ENCODE results near the gene LENEP.
A peak's percentile ranks its signal among the peaks of the same experiment; 100 is the strongest.

LENEP gene

DNA sequence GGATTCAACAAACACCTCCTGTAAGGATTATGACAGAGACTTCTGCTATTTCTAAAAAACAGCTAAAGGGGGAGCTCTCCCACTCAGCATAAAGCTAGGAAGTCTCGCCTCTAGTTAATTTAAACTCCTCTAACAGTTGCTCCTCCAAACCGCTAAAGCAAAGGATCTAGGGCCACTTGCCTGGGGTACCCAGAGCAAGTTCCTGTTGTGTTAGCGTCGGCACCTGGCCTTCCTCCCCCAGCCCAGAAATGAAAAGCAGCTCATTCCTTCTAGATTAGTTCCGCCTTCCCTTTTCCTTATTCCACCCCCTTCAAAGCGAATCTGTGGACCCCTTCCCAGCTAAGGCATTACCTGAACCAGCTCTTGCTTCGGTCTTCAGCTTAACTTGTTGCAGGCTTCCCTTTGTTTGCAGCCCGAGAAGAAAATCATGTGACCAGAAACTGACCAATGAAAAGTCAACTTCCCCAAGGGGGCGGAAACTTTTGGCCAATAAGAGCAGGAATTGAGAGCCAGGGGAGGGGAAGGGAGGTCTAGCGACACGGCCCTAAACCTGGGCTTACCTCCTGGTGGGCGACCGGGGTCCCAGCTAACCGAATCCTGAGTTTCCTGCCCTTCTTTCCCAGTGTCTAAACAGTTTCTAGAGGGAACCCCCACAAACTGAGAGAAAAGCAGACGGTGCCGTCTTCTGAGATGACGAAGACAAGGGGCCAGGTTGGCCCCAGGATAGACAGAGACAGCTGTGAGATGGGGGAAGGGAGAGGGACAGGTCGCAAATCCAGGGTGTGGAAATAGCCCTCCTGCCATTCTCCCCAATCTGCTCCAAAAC lies 37.5 kb upstream of the LENEP start, which contains the start of gene PBXIP1:
TSS of gene PBXIP1 (minus strand) at position 382 of the 826 bp plus-strand sequence. CDS start 2,378 bp downstream, outside the sequence.
- in situ Hi-C loops (cut with HindIII; ENCODE audit: low sequenced_read_pairs) = no loop called here
- TF ChIP-seq, protein P1, sequence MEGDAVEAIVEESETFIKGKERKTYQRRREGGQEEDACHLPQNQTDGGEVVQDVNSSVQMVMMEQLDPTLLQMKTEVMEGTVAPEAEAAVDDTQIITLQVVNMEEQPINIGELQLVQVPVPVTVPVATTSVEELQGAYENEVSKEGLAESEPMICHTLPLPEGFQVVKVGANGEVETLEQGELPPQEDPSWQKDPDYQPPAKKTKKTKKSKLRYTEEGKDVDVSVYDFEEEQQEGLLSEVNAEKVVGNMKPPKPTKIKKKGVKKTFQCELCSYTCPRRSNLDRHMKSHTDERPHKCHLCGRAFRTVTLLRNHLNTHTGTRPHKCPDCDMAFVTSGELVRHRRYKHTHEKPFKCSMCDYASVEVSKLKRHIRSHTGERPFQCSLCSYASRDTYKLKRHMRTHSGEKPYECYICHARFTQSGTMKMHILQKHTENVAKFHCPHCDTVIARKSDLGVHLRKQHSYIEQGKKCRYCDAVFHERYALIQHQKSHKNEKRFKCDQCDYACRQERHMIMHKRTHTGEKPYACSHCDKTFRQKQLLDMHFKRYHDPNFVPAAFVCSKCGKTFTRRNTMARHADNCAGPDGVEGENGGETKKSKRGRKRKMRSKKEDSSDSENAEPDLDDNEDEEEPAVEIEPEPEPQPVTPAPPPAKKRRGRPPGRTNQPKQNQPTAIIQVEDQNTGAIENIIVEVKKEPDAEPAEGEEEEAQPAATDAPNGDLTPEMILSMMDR (IDR thresholded peaks at IDR 0.05; ENCODE audit: low read depth, low read length) = peak; percentile 45
- peak within 1 kb of the TSS; percentile 52 for H3K4me3 ChIP-seq (ENCODE audit: low read depth, low read length)
- DNase-seq (ENCODE audit: low read depth, low spot score) = peak; percentile 93

DNA sequence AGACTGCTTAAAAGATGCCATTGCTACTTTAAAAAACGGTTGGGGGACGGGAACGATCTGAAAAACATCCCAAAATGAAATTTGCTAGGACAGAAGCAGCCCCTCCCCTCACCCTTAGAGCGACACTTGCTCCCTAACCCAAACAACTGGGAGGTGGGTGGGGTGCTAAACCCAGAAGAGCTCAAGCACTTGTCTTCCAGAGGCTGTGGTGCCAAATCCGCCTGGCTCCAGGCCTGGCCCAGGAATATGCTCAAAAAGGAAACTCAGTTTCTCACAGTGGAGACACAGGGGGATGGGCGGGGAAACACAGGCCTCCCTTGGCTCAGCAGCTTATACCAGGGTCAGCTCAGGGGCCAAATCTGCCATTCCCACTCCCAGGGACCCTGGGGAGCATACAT lies 36.8 kb upstream of the LENEP start:
- H3K4me3 ChIP-seq (ENCODE audit: low read depth, low read length) = peak overlapping the region; percentile 52

DNA sequence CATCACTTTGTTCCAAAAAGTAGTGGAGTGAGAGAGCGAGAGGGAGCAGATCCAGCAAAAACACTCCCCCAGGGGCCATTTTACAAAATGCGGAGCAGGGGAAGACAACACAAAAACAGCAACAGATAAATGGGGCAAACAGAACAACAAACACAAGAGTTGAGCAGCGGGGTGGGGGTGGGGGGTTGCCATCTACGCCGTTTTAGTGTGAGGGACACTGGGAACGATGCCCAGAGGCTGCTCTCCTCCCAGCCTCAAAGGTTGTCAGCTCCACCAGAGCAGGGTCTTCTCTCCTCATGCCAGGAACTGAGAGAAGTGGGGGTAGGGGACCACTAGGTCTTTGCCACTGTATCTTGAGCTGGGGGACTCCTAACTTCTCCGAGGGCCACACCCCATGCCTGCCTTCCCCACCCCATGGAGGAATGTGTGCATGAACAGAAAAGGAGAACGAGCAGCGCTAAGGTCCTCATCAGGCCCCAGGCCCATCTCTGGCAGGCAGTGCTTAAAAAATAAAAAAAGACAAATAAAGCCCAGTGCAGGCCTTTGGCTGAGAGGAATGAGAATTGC lies 36.2 kb upstream of the LENEP start:
- no peak overlapping the region for H3K4me3 ChIP-seq (ENCODE audit: low read depth, low read length)
- in situ Hi-C loops (cut with HindIII; ENCODE audit: low sequenced_read_pairs) = no loop called here
- TF ChIP-seq, protein P1 (IDR thresholded peaks at IDR 0.05; ENCODE audit: low read depth, low read length) = no peak
- no peak for DNase-seq (ENCODE audit: low read depth, low spot score)

More for the DNA sequence above, 36.8 kb upstream of the LENEP start:
- in situ Hi-C loops (cut with HindIII; ENCODE audit: low sequenced_read_pairs) = no loop called here
- TF ChIP-seq, protein P1 (IDR thresholded peaks at IDR 0.05; ENCODE audit: low read depth, low read length) = no peak
- DNase-seq (ENCODE audit: low read depth, low spot score) = no peak

DNA sequence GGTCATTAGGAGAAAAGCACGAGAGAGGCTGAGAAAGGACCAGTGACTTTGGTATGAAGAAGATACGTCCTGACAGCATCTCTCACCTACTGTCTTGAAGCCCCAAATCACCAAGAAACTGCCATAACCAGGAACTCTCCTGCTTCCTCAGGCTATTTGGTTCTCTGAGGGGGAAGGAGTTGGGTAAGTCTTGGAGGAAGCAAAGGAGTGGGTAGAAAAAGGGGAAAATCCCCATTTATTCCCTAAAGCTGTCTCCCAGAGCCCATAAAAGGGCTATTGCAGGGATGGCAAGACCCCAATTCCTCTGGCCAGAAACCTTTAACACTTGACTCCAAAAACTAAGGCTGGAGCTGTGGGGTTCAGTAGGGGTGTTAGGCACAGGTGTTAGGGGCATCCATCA lies 35.4 kb upstream of the LENEP start:
- TF ChIP-seq, protein P1 (IDR thresholded peaks at IDR 0.05; ENCODE audit: low read depth, low read length) = no peak
- no peak overlapping the region for H3K4me3 ChIP-seq (ENCODE audit: low read depth, low read length)
- DNase-seq (ENCODE audit: low read depth, low spot score) = no peak
- in situ Hi-C loops (cut with HindIII; ENCODE audit: low sequenced_read_pairs) = no loop called here

DNA sequence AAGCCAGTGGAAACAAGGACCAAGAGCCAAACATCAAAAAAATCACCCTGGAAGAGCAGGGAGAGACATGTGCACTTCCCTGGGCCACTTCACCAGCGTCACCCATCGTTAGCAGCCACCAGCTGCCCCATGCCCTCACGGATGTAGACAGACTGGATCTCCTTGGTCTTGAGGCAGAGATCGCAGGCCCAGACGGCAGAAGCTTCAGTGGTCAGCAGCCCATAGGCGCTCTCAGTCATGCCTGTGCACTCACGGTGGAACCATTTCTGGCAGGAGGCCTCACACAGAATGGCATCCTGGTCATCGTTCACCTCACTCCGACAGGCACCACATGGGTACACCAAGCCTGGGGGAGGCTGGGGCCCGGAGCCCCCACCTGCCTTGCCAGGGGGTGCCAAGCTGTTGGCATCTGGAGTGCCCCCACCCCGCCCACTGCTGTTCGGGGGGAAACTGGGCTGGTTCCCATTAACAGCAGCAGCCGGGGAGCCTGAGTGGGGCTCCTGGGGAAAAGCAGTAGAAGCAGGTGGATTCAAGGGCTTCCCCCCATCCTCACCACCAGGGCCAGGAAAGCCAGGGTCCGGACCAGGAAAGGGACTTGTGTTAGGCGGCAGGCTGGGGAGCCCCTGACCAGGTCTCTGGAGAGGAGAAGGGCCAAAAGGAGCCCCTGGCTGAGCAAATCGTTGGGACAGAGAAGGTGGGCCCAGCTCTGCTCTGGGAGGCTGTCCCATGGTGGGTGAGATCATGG lies 34.5 kb upstream of the LENEP start:
- in situ Hi-C loops (cut with HindIII; ENCODE audit: low sequenced_read_pairs) = no loop called here
- DNase-seq (ENCODE audit: low read depth, low spot score) = no peak
- no peak overlapping the region for H3K4me3 ChIP-seq (ENCODE audit: low read depth, low read length)
- TF ChIP-seq, protein P1 (IDR thresholded peaks at IDR 0.05; ENCODE audit: low read depth, low read length) = no peak

DNA sequence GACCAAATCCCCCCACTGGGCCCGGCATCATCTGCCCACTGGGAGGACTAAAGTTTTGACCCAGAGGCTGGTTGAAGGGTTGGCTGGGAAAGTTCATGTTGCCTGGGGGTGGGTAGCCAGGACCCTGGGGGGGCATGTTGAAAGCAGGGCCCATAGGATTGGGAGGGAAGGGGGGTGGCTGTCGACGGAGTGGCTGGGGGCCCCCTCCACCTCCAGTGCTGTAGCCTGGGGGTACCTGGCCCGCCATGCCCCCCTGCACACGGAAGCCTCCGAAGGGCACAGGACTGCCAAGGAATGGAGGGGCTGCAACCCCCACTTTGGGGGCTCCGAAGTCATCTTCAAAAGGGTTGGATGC lies 34.0 kb upstream of the LENEP start:
- H3K4me3 ChIP-seq (ENCODE audit: low read depth, low read length) = no peak overlapping the region
- DNase-seq (ENCODE audit: low read depth, low spot score) = no peak
- TF ChIP-seq, protein P1 (IDR thresholded peaks at IDR 0.05; ENCODE audit: low read depth, low read length) = no peak
- in situ Hi-C loops (cut with HindIII; ENCODE audit: low sequenced_read_pairs) = no loop called here

Data from astrocyte of the spinal cord (primary cell).